B cell (primary cell): ENCODE results near the gene THSD7B.

Experiments used
- CTCF ChIP-seq: fragments of 200-600 bp; IDR thresholded peaks from one replicate; pipeline ENCODE4 v1.8.0; 2022; ENCODE audit warnings: antibody characterized with exemption, mild to moderate bottlenecking
- EZH2 ChIP-seq: IDR thresholded peaks from 2 replicates; pipeline ENCODE4 v1.6.1; 2012; ENCODE audit warnings: borderline replicate concordance, low read depth, mild to moderate bottlenecking, moderate library complexity, low read length; ENCODE audit not compliant: insufficient read depth, poor library complexity, severe bottlenecking

DNA sequence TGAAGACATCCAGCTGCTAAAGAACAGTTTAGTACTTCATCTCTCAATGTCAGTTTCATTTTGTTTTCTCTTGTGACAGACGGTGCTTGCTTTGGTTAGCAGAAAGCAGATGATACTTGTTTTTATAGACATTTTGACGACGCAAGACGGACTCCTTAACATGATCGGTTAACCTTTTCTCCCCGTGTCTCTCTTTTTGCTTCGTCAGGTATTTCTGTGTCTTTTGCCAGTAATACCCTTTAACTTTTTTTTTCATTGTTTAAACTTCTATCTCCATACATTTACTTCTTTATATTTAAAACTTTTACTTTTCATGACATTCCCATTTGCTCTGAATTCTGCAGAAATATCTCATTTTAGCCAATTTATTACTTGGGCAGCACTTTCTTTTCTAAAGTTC, 57.9 kb downstream of the THSD7B start:
- TF ChIP-seq CTCF (no peak), EZH2 (no peak)
